Lung (tissue), 12 donors: Measurements from ENCODE around the gene SH3GL1. TPM values are rescaled to one million over a fixed set of nuclear protein-coding genes. Genes with fewer than 3 reads are reported as not detected.
"Not testable (repeated sequence)": the region's sequence is repeated elsewhere in the genome, so short reads cannot be mapped to it uniquely, and the experiment has no call there.

Experiments
- ATAC-seq: fragments of 200-7000 bp; cut with Tn5 transposase; one replicate; pipeline ENCODE4 v1.9.1; 2020; ENCODE audit warnings: moderate number of reproducible peaks; ENCODE audit not compliant: insufficient read depth, low FRiP score
- DNase-seq, 3 donors: peaks; one replicate each; pipeline ENCODE4 v3.0.0-alpha.2; 2013 to 2017
- H3K27ac ChIP-seq, 2 donors: one replicate each; pipeline ENCODE4 v1.5.1; 2013; ENCODE audit warnings: mild to moderate bottlenecking in 2 of 2, moderate library complexity in 2 of 2, control low read depth in 1 of 2, inconsistent platforms in 1 of 2, low read depth in 1 of 2, low read length in 1 of 2
- H3K27me3 ChIP-seq, 3 donors: one replicate each; pipeline ENCODE4 v1.5.1; 2013; ENCODE audit warnings: low read length in 2 of 3; ENCODE audit not compliant: control insufficient read depth in 3 of 3, insufficient read depth in 3 of 3
- H3K36me3 ChIP-seq, 4 donors: one replicate each; pipeline ENCODE4 v1.5.1; 2013; ENCODE audit warnings: low read length in 4 of 4, mild to moderate bottlenecking in 1 of 4, moderate library complexity in 1 of 4; ENCODE audit not compliant: control insufficient read depth in 4 of 4, insufficient read depth in 4 of 4
- H3K4me1 ChIP-seq, 5 donors: one replicate each; pipeline ENCODE4 v1.5.1; 2013; ENCODE audit warnings: low read length in 5 of 5, mild to moderate bottlenecking in 2 of 5, moderate library complexity in 1 of 5; ENCODE audit not compliant: control insufficient read depth in 5 of 5, insufficient read depth in 5 of 5
- H3K4me3 ChIP-seq: one replicate; pipeline ENCODE4 v1.5.1; 2013; ENCODE audit warnings: mild to moderate bottlenecking, control low read depth, moderate library complexity
- H3K9ac ChIP-seq, 2 donors: one replicate each; pipeline ENCODE4 v1.5.1; 2013; ENCODE audit warnings: low read length in 2 of 2, control low read depth in 1 of 2; ENCODE audit not compliant: insufficient read depth in 1 of 2
- H3K9me3 ChIP-seq, 4 donors: one replicate each; pipeline ENCODE4 v1.5.1; 2013; ENCODE audit warnings: low read length in 3 of 4, mild to moderate bottlenecking in 1 of 4, moderate library complexity in 1 of 4; ENCODE audit not compliant: control insufficient read depth in 4 of 4, insufficient read depth in 3 of 4
- CTCF ChIP-seq: IDR thresholded peaks from 2 replicates; pipeline ENCODE4 v1.5.1; 2012; ENCODE audit warnings: mild to moderate bottlenecking; ENCODE audit errors: control extremely low read depth, extremely low read depth
- WGBS, 2 donors: extraction: QIAGEN DNeasy Blood & Tissue Kit; methylation state at CpG; one replicate each; pipeline ENCODE4 v1.1.7; 2013; 5-methylcytosine and 5-hydroxymethylcytosine counted together
- polyA plus RNA-seq, 2 donors: library from polyadenylated mRNA; stranded (reverse); fragments of 200-250 nt; gene quantifications; one replicate each; pipeline ENCODE4 v1.2.1, GENCODE V29; 2013
- total RNA-seq, 2 donors: library from RNA; depleted of rRNA in 1 of 2; stranded (reverse); fragments of >200 nt in 1 of 2; gene quantifications; one replicate each; pipeline ENCODE4 v1.2.1, GENCODE V29; 2014 to 2021
- donor health status: control.
- donor health status: control.
- donor health status: Bipolar disorder and iron deficiency.
- donor health status: healthy.
- donor health status: DM: yes; HTN: yes; CAD: no.

The SH3GL1 gene
- total and polyA plus RNA-seq, 4 donors = 30.6 to 68.6 (median 59.2) TPM

GRCh38 chr19:4350111-4350510 is 50.2 kb downstream of the SH3GL1 start:
- Histone ChIP-seq H3K4me1 (no peaks in the 10 kb centered on the region), H3K9me3 (no peaks in the 10 kb centered on the region), H3K36me3 (peaks cover 0 to 13% (median 8%) of the 10 kb centered on the region in 4 donors), H3K27me3 (no peaks in the 10 kb centered on the region), H3K4me3 (no peak overlapping the region), H3K9ac (no peak overlapping the region), H3K27ac (no peak overlapping the region)
- ATAC-seq = no peak
- no peak for DNase-seq
- no peak for TF ChIP-seq CTCF
- WGBS, 2 donors = 83 to 96% methylated on average over 8 of the region's 8 CpGs

GRCh38 chr19:4349225-4349624 is 51.1 kb downstream of the SH3GL1 start:
- not testable (repeated sequence) for ATAC-seq, H3K4me1 ChIP-seq, H3K36me3 ChIP-seq, H3K9me3 ChIP-seq, H3K27me3 ChIP-seq, H3K27ac ChIP-seq, H3K4me3 ChIP-seq, DNase-seq, H3K9ac ChIP-seq
- WGBS, 2 donors = 94 to 95% methylated on average over 16 of the region's 16 CpGs

- no peak overlapping the region for H3K9ac ChIP-seq
- no peak overlapping the region for H3K4me3 ChIP-seq
- no peak overlapping the region for H3K27ac ChIP-seq
- 52 to 69% methylated on average over 6 of the region's 6 CpGs for WGBS, 2 donors
- DNase-seq (no peak), ATAC-seq (no peak)
- H3K9me3 ChIP-seq = no peaks in the 10 kb centered on the region
- H3K36me3 ChIP-seq = peaks cover 0 to 8% (median 8%) of the 10 kb centered on the region in 4 donors
- H3K27me3 ChIP-seq = no peaks in the 10 kb centered on the region
- no peak for TF ChIP-seq CTCF
- peaks cover 0 to 6% (median 4%) of the 10 kb centered on the region in 5 donors for H3K4me1 ChIP-seq
These were observed 52.8 kb downstream of the SH3GL1 start for GRCh38 chr19:4347521-4347920.

- Histone ChIP-seq H3K9ac (no peak overlapping the region), H3K27ac (no peak overlapping the region), H3K27me3 (no peaks in the 10 kb centered on the region), H3K36me3 (peaks cover 0 to 8% (median 8%) of the 10 kb centered on the region in 4 donors), H3K9me3 (no peaks in the 10 kb centered on the region), H3K4me1 (peaks cover 0 to 12% (median 5%) of the 10 kb centered on the region in 5 donors), H3K4me3 (no peak overlapping the region)
- ATAC-seq (no peak), DNase-seq (no peak)
- TF ChIP-seq CTCF = no peak
- 97 to 99% methylated on average over 6 of the region's 6 CpGs for whole genome bisulfite sequencing, 2 donors
These were observed 54.3 kb downstream of the SH3GL1 start for GRCh38 chr19:4346020-4346383.
